Measurements from ENCODE around the gene IFI44.

- TF ChIP-seq EP300 (IDR thresholded peaks at IDR 0.05) (no peak), CTCF (IDR thresholded peaks at IDR 0.05) (no peak)
Measured at GRCh38 chr1:78619032-78619431, 30.6 kb upstream of the IFI44 start.
